Right renal cortex interstitium (tissue), 3 donors: ENCODE data around the gene DNER. TPM values are rescaled to one million over a fixed set of nuclear protein-coding genes. Genes with fewer than 3 reads are reported as not detected.
"Not testable (repeated sequence)": the region's sequence is repeated elsewhere in the genome, so short reads cannot be mapped to it uniquely, and the experiment has no call there.

Experiments used
- DNase-seq, 3 donors: peaks; one replicate each; pipeline ENCODE4 v3.0.0-alpha.2; 2013; ENCODE audit warnings: low read depth in 3 of 3, low spot score in 2 of 3
- polyA plus RNA-seq, 3 donors: library from polyadenylated mRNA; unstranded; fragments of 120-200 nt; gene quantifications; one replicate each; pipeline ENCODE4 v1.2.1, GENCODE V29; 2013; ENCODE audit not compliant: insufficient read length in 3 of 3

The DNER gene
- polyA plus RNA-seq, 3 donors, result 66.7 to 67.9 (median 67.7) TPM

DNA sequence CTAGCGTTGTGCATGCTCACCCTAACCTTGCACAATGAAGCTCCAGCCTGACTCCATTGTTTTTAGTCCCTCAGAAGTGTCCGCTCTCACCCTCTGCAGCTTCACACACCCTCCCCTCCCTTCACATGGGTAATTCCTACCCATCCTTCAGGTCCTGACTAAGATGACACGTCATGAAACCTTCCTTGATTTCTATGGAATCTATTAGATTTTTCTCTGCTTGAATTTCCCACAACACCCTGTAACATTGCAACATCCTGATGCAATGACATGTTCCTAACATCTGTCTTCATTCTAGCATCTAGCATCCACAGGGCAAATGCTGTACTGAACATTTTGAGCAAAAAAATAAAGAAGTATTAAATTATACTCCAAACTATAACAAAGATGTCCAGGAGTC is 366.2 kb downstream of the DNER start:
- DNase-seq, result no peak

DNA sequence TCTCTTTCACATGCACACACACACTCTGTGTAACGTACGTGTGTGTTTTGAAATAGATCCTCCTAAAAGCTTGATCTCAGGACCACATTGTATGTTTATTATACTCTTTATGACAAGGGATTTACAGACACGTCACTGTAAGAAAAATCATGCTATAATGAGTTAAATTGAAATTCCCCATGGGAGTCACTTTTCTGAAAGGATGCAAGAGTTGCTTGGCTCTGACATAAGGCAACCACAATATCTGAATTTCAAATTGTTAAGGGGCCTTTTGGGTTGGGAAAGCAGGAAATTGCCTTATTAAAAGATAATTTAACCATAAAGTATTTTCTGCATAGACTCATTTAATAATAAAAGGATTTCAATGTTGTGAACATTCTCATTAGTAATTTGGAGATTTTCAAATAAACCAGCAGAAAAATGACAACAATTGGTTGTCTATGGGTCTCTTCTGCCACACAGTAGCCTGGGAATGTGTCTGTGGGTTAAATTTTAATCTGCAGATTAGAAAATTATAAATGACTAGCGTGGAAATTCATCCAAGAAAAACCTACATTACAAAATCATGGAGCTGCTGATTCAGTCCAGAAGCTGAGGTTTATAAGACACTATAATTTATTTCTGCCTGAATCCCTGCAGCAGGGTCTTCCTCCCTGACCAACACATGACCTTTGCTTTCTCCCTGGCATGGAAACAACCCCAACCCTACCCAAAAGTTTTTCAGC is 367.4 kb downstream of the DNER start:
- DNase-seq, result no peak

DNA sequence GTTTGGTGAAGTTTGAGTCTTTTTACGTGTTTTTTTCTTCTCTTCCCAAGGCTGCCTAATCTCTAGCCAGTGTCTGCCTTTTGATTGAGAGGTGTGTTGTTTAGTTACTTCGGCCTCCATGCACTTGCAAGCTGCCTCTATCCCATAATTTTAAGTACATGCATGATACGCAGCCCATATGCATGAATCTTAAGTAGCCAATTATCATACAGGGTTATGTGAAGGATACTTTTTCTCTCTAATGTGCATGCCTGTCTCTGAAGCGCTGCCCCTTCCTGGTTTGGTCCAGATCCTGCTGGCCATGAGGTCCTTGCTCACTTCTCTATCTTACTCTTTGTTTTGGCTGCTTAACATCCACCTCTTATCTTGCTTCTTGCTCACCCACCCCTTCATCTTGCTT is 369.4 kb downstream of the DNER start:
- no peak for DNase-seq

DNA sequence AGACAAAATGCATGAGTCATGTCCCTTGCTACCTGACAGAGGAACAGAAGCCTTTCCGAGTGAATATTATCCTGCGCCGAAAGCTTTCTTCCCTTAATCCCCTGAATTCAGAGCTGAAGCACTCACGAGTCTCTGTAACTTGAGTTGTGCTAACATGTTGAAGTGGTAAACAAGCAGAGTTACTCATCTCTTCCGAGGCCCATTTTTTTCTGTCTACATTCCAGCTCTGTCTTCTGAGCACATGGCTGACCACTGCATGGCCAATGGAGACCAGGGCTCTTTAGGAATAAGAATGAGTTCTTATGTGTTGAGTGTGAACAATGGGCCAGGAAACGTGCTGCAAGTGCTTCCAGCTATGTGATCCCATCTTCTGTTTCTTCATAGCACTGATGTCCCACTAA is 370.2 kb downstream of the DNER start:
- no peak for DNase-seq

- DNase-seq, result no peak
Observed at GRCh38 chr2:229343661-229344060, 370.7 kb downstream of the DNER start.

- no peak for DNase-seq
Observed at GRCh38 chr2:229342376-229342775, 372.0 kb downstream of the DNER start.

- no peak for DNase-seq
Observed at GRCh38 chr2:229340086-229340760, 374.1 kb downstream of the DNER start.

- no peak for DNase-seq
Observed at GRCh38 chr2:229339618-229340017, 374.7 kb downstream of the DNER start.

- not testable (repeated sequence) for DNase-seq
Observed at GRCh38 chr2:229339171-229339570, 375.2 kb downstream of the DNER start.

GRCh38 chr2:229335877-229336346 is 378.4 kb downstream of the DNER start:
- no peak for DNase-seq

DNA sequence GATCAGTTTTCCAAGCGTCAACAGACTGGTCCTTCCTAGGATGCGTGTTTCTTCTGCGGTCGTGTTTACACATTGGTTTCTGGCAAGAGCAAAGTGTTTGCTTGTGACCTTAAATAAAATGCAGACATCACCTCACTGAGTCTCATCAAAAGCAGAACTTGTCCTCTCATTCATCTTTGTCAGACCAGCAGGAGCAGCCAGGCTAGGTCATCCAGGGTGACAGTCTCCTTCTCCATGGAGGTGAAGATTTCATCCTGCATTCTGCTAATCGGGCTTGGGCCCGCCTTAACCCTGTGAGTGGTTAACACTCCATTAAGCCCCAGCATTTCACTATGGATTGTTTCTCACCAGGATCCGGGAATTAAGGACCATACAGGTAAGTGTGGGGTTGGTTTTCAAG is 379.0 kb downstream of the DNER start:
- DNase-seq, result no peak

- DNase-seq, result no peak
Observed at GRCh38 chr2:229330952-229331351, 383.4 kb downstream of the DNER start.

GRCh38 chr2:229319558-229319957 is 394.8 kb downstream of the DNER start:
- DNase-seq, result no peak

DNA sequence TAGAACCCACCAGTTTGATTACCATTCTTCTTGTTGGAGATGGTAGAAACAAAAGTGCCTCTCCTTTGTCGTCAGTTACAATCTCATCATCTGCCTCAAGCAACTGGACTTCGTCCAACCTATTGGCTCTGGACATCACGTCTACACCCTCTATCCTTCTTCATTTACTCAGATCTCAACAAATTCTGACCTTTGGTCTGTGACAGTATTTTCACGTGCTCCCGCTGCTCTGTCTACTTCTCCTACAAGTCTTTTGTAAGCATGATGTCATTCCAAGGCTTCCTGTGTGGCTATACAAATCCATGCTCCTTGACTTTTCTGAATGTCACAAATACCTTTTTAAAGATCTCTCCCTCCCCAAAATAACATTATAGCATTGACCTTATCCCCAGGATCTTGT is 400.2 kb downstream of the DNER start:
- no peak for DNase-seq

DNA sequence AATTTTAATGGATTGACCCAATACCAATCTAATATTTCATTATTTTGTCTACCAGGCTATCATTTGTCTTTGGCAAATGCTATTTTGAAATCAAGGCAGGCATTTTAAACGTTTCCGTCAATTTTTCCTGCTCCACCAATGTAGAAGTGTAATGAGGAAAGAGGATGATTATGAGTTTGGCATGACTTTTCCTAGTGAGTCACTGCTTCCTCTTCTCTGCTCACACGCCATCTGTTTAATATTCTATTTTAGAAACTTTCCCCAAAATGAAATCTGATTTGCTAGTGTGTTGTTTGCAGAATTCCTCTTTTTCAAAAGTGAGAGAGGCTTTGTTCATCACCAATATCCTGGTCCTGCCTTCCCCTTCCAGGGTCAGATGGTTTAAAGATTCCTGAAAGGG is 400.8 kb downstream of the DNER start:
- DNase-seq, result no peak

Other genes with a start within 250 kb of the DNER start
- 100 to 1,000 TPM; 193 to 212 (median 207) TPM for gene TRIP12, start 207.5 kb upstream of the DNER start, polyA plus RNA-seq
- gene FBXO36, start 207.9 kb upstream of the DNER start, polyA plus RNA-seq, result 1 to 10 TPM; 6.4 to 7.1 (median 7.0) TPM